H9 (cell line): ENCODE measurements around the gene FPR1. TPM values are rescaled to one million over a fixed set of nuclear protein-coding genes. Genes with fewer than 3 reads are reported as not detected.

Experiments used
- DNase-seq: peaks from one replicate; pipeline ENCODE4 v3.0.0-alpha.2; 2017
- H2AFZ ChIP-seq: one replicate; pipeline ENCODE4 v1.6.1; 2013; ENCODE audit warnings: mild to moderate bottlenecking, low read length, control low read depth, moderate library complexity
- H2AK5ac ChIP-seq: 2 replicates; pipeline ENCODE4 v1.6.1; 2013; ENCODE audit warnings: low read length, control low read depth, mixed read lengths; ENCODE audit not compliant: insufficient read length
- H2BK120ac ChIP-seq: one replicate; pipeline ENCODE4 v1.6.1; 2013; ENCODE audit warnings: low read depth, mild to moderate bottlenecking, low read length, control low read depth, inconsistent platforms; ENCODE audit not compliant: poor library complexity, severe bottlenecking
- H2BK12ac ChIP-seq: 2 replicates; pipeline ENCODE4 v1.6.1; 2013; ENCODE audit warnings: low read length, control low read depth, mixed read lengths, low read depth; ENCODE audit not compliant: insufficient read length
- H2BK15ac ChIP-seq: 2 replicates; pipeline ENCODE4 v1.6.1; 2013; ENCODE audit warnings: low read depth, low read length, control low read depth
- H2BK20ac ChIP-seq: one replicate; pipeline ENCODE4 v1.6.1; 2013; ENCODE audit warnings: low read depth, mild to moderate bottlenecking, low read length, control low read depth, inconsistent platforms; ENCODE audit not compliant: poor library complexity, severe bottlenecking
- H2BK5ac ChIP-seq: 2 replicates; pipeline ENCODE4 v1.6.1; 2013; ENCODE audit warnings: low read length, control low read depth, mixed read lengths; ENCODE audit not compliant: insufficient read length
- H3K14ac ChIP-seq: 2 replicates; pipeline ENCODE4 v1.6.1; 2013; ENCODE audit warnings: low read length, control low read depth; ENCODE audit not compliant: insufficient read depth
- H3K18ac ChIP-seq: 2 replicates; pipeline ENCODE4 v1.6.1; 2013; ENCODE audit warnings: low read depth, mild to moderate bottlenecking, mixed read lengths, low read length, control low read depth; ENCODE audit not compliant: insufficient read length
- H3K23ac ChIP-seq: 2 replicates; pipeline ENCODE4 v1.6.1; 2013; ENCODE audit warnings: low read length, control low read depth, mixed read lengths, low read depth; ENCODE audit not compliant: insufficient read length
- H3K23me2 ChIP-seq: 2 replicates; pipeline ENCODE4 v1.6.1; 2013; ENCODE audit warnings: low read depth, mild to moderate bottlenecking, mixed read lengths, low read length, control low read depth; ENCODE audit not compliant: insufficient read length, poor library complexity, severe bottlenecking
- H3K27ac ChIP-seq: 2 replicates; pipeline ENCODE4 v1.5.1; 2013; ENCODE audit warnings: low read length, control low read depth, mixed read lengths, low read depth; ENCODE audit not compliant: insufficient read length
- H3K27me3 ChIP-seq: 2 replicates; pipeline ENCODE4 v1.6.1; 2013; ENCODE audit warnings: low read length, control low read depth, inconsistent platforms; ENCODE audit not compliant: insufficient read depth
- H3K4ac ChIP-seq: 2 replicates; pipeline ENCODE4 v1.6.1; 2013; ENCODE audit warnings: low read depth, mild to moderate bottlenecking, control low read depth, inconsistent platforms, low read length, moderate library complexity
- H3K4me1 ChIP-seq: 2 replicates; pipeline ENCODE4 v1.6.1; 2013; ENCODE audit warnings: low read length, control low read depth, inconsistent platforms; ENCODE audit not compliant: insufficient read depth
- H3K4me2 ChIP-seq: 2 replicates; pipeline ENCODE4 v1.6.1; 2013; ENCODE audit warnings: low read length, control low read depth, mixed read lengths; ENCODE audit not compliant: insufficient read length, insufficient read depth
- H3K56ac ChIP-seq: 2 replicates; pipeline ENCODE4 v1.6.1; 2013; ENCODE audit warnings: low read depth, mild to moderate bottlenecking, mixed read lengths, low read length, control low read depth; ENCODE audit not compliant: insufficient read length
- H3K79me1 ChIP-seq: 2 replicates; pipeline ENCODE4 v1.6.1; 2013; ENCODE audit warnings: low read depth, mild to moderate bottlenecking, moderate library complexity, low read length, control low read depth, inconsistent platforms; ENCODE audit not compliant: insufficient read depth, poor library complexity, severe bottlenecking
- H3K79me2 ChIP-seq: 2 replicates; pipeline ENCODE4 v1.6.1; 2013; ENCODE audit warnings: low read length, control low read depth, inconsistent platforms; ENCODE audit not compliant: insufficient read depth
- H3K9ac ChIP-seq: 2 replicates; pipeline ENCODE4 v1.6.1; 2013; ENCODE audit warnings: low read length, control low read depth, mixed read lengths; ENCODE audit not compliant: insufficient read length; ENCODE audit errors: extremely low read depth
- H3K9me3 ChIP-seq: one replicate; pipeline ENCODE4 v1.6.1; 2013; ENCODE audit warnings: low read depth, low read length, inconsistent platforms; ENCODE audit not compliant: control insufficient read depth
- H3T11ph ChIP-seq: one replicate; pipeline ENCODE4 v1.6.1; 2013; ENCODE audit warnings: mild to moderate bottlenecking, low read length, control low read depth, inconsistent platforms
- H4K20me1 ChIP-seq: one replicate; pipeline ENCODE4 v1.6.1; 2013; ENCODE audit not compliant: control insufficient read depth, insufficient read length, insufficient read depth
- H4K5ac ChIP-seq: 2 replicates; pipeline ENCODE4 v1.6.1; 2013; ENCODE audit warnings: low read depth, mild to moderate bottlenecking, mixed read lengths, low read length, control low read depth; ENCODE audit not compliant: insufficient read length
- H4K8ac ChIP-seq: replicated peaks from 2 replicates; pipeline ENCODE4 v1.6.1; 2013; ENCODE audit warnings: low read length, control low read depth, mixed read lengths, low read depth; ENCODE audit not compliant: insufficient read length
- H4K91ac ChIP-seq: 2 replicates; pipeline ENCODE4 v1.6.1; 2013; ENCODE audit warnings: low read depth, mild to moderate bottlenecking, moderate library complexity, mixed read lengths, low read length, control low read depth; ENCODE audit not compliant: insufficient read length
- H3K27ac Mint-ChIP-seq, 3 experiments: 2 replicates in 2 of 3; 3 replicates in 1 of 3; pipeline ENCODE4 v1.8.0; 2020 to 2021; ENCODE audit warnings: mixed read lengths in 3 of 3, mild to moderate bottlenecking in 1 of 3, moderate library complexity in 1 of 3
- H3K27me3 Mint-ChIP-seq: 2 replicates; pipeline ENCODE4 v1.8.0; 2021; ENCODE audit warnings: low read depth, mild to moderate bottlenecking, moderate library complexity, mixed read lengths
- H3K36me3 Mint-ChIP-seq, 3 experiments: 2 replicates in 2 of 3; 3 replicates in 1 of 3; pipeline ENCODE4 v1.8.0; 2020 to 2021; ENCODE audit warnings: low read depth in 3 of 3, mixed read lengths in 3 of 3; ENCODE audit not compliant: insufficient read depth in 1 of 3
- H3K4me1 Mint-ChIP-seq, 2 experiments: 2 replicates each; pipeline ENCODE4 v1.8.0; 2020; ENCODE audit warnings: mixed read lengths in 2 of 2
- H3K4me3 Mint-ChIP-seq, 2 experiments: 2 replicates in 1 of 2; 3 replicates in 1 of 2; pipeline ENCODE4 v1.8.0; 2020 to 2021; ENCODE audit warnings: mild to moderate bottlenecking in 2 of 2, mixed read lengths in 2 of 2, moderate library complexity in 1 of 2
- H3K9me3 Mint-ChIP-seq, 2 experiments: 2 replicates in 1 of 2; 3 replicates in 1 of 2; pipeline ENCODE4 v1.8.0; 2020; ENCODE audit warnings: mild to moderate bottlenecking in 2 of 2, mixed read lengths in 2 of 2, moderate library complexity in 1 of 2
- CTCF ChIP-seq: fragments of 200-600 bp; sonication (generic); conservative IDR thresholded peaks from 3 replicates; pipeline ENCODE4 v1.8.0; 2021; ENCODE audit warnings: antibody characterized with exemption, mild to moderate bottlenecking
- WGBS: extraction: QIAGEN DNeasy Blood & Tissue Kit; methylation state at CpG from one replicate; pipeline ENCODE4 v1.1.7; 2013; ENCODE audit warnings: missing lambda C conversion rate, low lambda C conversion rate, mixed read lengths; ENCODE audit not compliant: insufficient read length; ENCODE audit errors: extremely low coverage; 5-methylcytosine and 5-hydroxymethylcytosine counted together
- total RNA-seq: library from RNA; stranded (reverse); gene quantifications from 2 replicates; pipeline ENCODE4 v1.2.1, GENCODE V29; 2021

Gene FPR1
- total RNA-seq, 1 experiment from 2014 or later, result not detected

DNA sequence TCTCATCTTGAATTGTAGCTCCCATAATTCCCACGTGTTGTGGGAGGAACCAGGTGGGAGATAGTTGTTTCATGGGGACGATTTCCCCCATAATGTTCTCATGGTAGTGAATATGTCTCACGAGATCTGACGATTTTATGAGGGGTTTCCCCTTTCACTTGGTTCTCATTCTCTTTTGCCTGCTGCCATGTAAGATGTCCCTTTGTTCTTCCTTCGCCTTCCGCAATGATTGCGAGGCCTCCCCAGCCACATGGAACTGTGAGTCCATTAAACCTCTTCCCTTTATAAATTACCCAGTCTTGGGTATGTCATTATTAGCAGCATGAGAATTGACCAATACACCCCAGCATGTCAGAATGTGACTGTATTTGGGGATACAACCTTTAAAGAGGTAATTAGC, 3.9 kb upstream of the FPR1 start:
- Histone ChIP-seq H3K23ac (no peak overlapping the region), H3K79me1 (no peaks in the 10 kb centered on the region), H3K4ac (no peak overlapping the region), H3K27ac (no peak overlapping the region), H2BK5ac (no peak overlapping the region), H3K9me3 (no peaks in the 10 kb centered on the region), H3K9ac (no peak overlapping the region), H3T11ph (no peak overlapping the region), H2AK5ac (no peak overlapping the region), H3K14ac (no peak overlapping the region), H4K91ac (no peak overlapping the region), H4K5ac (no peak overlapping the region), H3K79me2 (no peaks in the 10 kb centered on the region), H4K20me1 (no peaks in the 10 kb centered on the region), H3K18ac (no peak overlapping the region), H3K56ac (no peak overlapping the region), H3K27me3 (no peaks in the 10 kb centered on the region), H2BK20ac (no peak overlapping the region), H2AFZ (no peak overlapping the region), H3K4me1 (peaks cover under 1% of the 10 kb centered on the region; the same call in 1 of the 2 replicates), H3K4me2 (no peak overlapping the region), H2BK12ac (no peak overlapping the region), H4K8ac (no peak overlapping the region), H2BK120ac (no peak overlapping the region), H2BK15ac (no peak overlapping the region), H3K23me2 (no peaks in the 10 kb centered on the region)
- no peak overlapping the region for H3K4me3 Mint-ChIP-seq
- no peak for TF ChIP-seq CTCF
- no CpG with 5 or more reads among the region's 7 CpGs for WGBS
- H3K27ac Mint-ChIP-seq, result no peak overlapping the region
- DNase-seq, result no peak
- peaks cover 30 to 70% of the 10 kb centered on the region in 2 experiments for H3K9me3 Mint-ChIP-seq
- no peaks in the 10 kb centered on the region for H3K36me3 Mint-ChIP-seq
- H3K4me1 Mint-ChIP-seq, result peaks cover 0 to 2% of the 10 kb centered on the region in 2 experiments; a peak in 1 of 4 replicates
- H3K27me3 Mint-ChIP-seq, result peaks cover 17% of the 10 kb centered on the region
